Heart left ventricle (tissue), 16 donors: ENCODE data around the gene CEP164. TPM values are rescaled to one million over a fixed set of nuclear protein-coding genes. Genes with fewer than 3 reads are reported as not detected.
"Not testable (repeated sequence)": the region's sequence is repeated elsewhere in the genome, so short reads cannot be mapped to it uniquely, and the experiment has no call there.

ENCODE experiments used
- ATAC-seq, 4 donors: fragments of 200-7000 bp; cut with Tn5 transposase; one replicate each; pipeline ENCODE4 v1.9.1; 2020 to 2022; ENCODE audit warnings: moderate library complexity in 4 of 4, mild to moderate bottlenecking in 3 of 4, moderate number of reproducible peaks in 1 of 4
- DNase-seq, 5 donors: peaks; one replicate each; pipeline ENCODE4 v3.0.0-alpha.2; 2020
- H3K27ac ChIP-seq, 12 donors: fragments of 200-600 bp; sonication (generic) in 4 of 12; one replicate each; pipeline versions ENCODE4 v1.5.0 to v1.8.0; 2016 to 2022; ENCODE audit warnings: mild to moderate bottlenecking in 2 of 12
- H3K27me3 ChIP-seq, 9 donors: fragments of 200-600 bp; sonication (generic) in 2 of 9; one replicate each; pipeline versions ENCODE4 v1.5.1 to v1.8.0; 2016 to 2022; ENCODE audit warnings: mild to moderate bottlenecking in 3 of 9
- H3K36me3 ChIP-seq, 9 donors: fragments of 200-600 bp; sonication (generic) in 2 of 9; one replicate each; pipeline versions ENCODE4 v1.5.0 to v1.8.0; 2018 to 2022; ENCODE audit warnings: mild to moderate bottlenecking in 2 of 9
- H3K4me1 ChIP-seq, 12 donors: fragments of 200-600 bp; sonication (generic) in 4 of 12; one replicate each; pipeline versions ENCODE4 v1.5.0 to v1.8.0; 2016 to 2022; ENCODE audit warnings: mild to moderate bottlenecking in 3 of 12
- H3K4me3 ChIP-seq, 12 donors: fragments of 200-600 bp; sonication (generic) in 4 of 12; one replicate each; pipeline versions ENCODE4 v1.5.0 to v1.8.0; 2017 to 2022; ENCODE audit warnings: mild to moderate bottlenecking in 9 of 12, moderate library complexity in 4 of 12
- H3K9me3 ChIP-seq, 12 donors: fragments of 200-600 bp; sonication (generic) in 4 of 12; one replicate each; pipeline versions ENCODE4 v1.5.0 to v1.8.0; 2016 to 2022; ENCODE audit warnings: mild to moderate bottlenecking in 1 of 12
- POLR2A ChIP-seq, 2 donors: fragments of 450-650 bp; IDR thresholded peaks; one replicate each; pipeline ENCODE4 v1.6.1; 2017; ENCODE audit warnings: antibody characterized with exemption in 2 of 2, mild to moderate bottlenecking in 2 of 2, moderate library complexity in 2 of 2
- WGBS, 4 donors: extraction: QIAGEN DNeasy Blood & Tissue Kit in 2 of 4; methylation state at CpG; one replicate each; pipeline versions ENCODE4 v1.1.5 to v1.1.7; 2013 to 2018; 5-methylcytosine and 5-hydroxymethylcytosine counted together
- intact Hi-C, 10 donors: fragments of 100-400 bp; cut with DNase I; formaldehyde crosslinking; loops; one replicate each; pipeline versions ENCODE4 v1.11.1 to v1.14.2; 2022
- polyA plus RNA-seq, 2 donors: library from polyadenylated mRNA; stranded (reverse); fragments of 200-250 nt; gene quantifications; one replicate each; pipeline ENCODE4 v1.2.3, GENCODE V29; 2013
- total RNA-seq, 9 donors: library from RNA; depleted of rRNA in 2 of 9; stranded (reverse); fragments of >200 nt in 2 of 9; fragmentation: NEBNext Ultra II Directional in 3 of 9; extraction: Animal tissue kit (Norgen Biotek cat#: 25700) in 3 of 9; gene quantifications; one replicate each; pipeline versions ENCODE4 v1.1.0 to v1.2.4, GENCODE V29; 2016 to 2023
- TF ChIP-seq, protein P1 (sequence below), 12 donors: fragments of 200-600 bp; sonication (generic) in 4 of 12; IDR thresholded peaks; one replicate each; pipeline versions ENCODE4 v1.5.0 to v1.8.0; 2018 to 2022; ENCODE audit warnings: antibody characterized with exemption in 12 of 12, mild to moderate bottlenecking in 5 of 12
- donor health status: ischemic (EF 13 %, LVEDD 7.1; RV severe dilation, severe dysfunction).
- donor health status: healthy with polysubstance abuse.
- donor health status: DM: no; HTN: yes; CAD: no.
- donor health status: DM: no; HTN: no; CAD: no.
- donor health status: ischemic (EF 25% LVEDD 6.9; RV normal size, moderate dysfunction).
- donor health status: ischemic (EF 25% LVEDD 5.7; RV mildly dilated, moderate dysfunction).
- donor health status: healthy.
- donor health status: DM: yes; HTN: yes; CAD: no.
- donor health status: ischemic (EF 35%, LVEDD 5.7; RV mildly dilated, moderate dysfunction).
- donor health status: nonischemic (EF 11% LVEDD 7.7; RV severe dilation, severe dysfunction).
- donor health status: DM: yes; HTN: yes; CAD: no.
- donor health status: PGD.
- donor health status: ischemic (EF 29% LVEDD 5.4; RV normal size, mild dysfunction).
- donor health status: nonischemic (EF 23%, LVEDD 6.1; RV moderate dilation, normal function).

The CEP164 gene
- total and polyA plus RNA-seq, 11 donors = 2.6 to 15.4 (median 6.6) TPM

DNA sequence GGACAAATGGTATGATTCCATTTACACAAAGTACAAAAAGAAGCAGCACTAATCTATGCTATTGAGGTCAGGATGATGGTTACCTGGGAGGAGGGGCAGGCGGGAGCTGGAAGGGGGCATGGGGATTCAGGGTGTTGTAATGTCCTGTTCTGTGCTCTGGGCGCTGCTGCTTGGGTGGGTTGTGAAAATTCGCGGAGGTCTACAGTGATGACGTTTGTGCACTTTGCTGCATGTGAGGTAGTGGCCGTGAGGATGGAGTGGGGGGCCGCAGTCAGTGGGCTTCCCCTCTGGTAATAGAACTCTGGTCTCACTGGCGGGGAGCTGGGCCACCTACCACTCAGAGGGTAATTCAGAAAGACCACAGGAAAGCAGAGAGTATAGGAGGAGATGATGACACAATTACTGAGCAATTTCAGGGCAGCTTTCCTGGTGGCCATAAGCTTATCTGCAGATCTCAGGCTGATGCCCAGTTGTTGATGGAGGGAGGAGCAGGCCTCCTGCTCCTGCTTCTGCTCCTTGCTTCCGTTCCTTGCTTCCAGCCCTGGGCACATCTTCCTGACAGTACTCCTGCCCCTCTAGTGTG is 121.5 kb downstream of the CEP164 start:
- Histone ChIP-seq H3K9me3 (peaks cover 0 to 14% (median 3%) of the 10 kb centered on the region in 12 donors), H3K36me3 (peaks cover 0 to 3% (median 0%) of the 10 kb centered on the region in 9 donors), H3K27ac (no peak overlapping the region), H3K4me3 (no peak overlapping the region), H3K27me3 (peaks cover 0 to 2% (median 0%) of the 10 kb centered on the region in 9 donors), H3K4me1 (peaks cover 0 to 5% (median 0%) of the 10 kb centered on the region in 12 donors)
- WGBS, 4 donors = 88 to 96% (median 92%) methylated on average over 9 of the region's 9 CpGs
- no peak for ATAC-seq
- DNase-seq = no peak
- no peak for TF ChIP-seq POLR2A (IDR thresholded peaks at IDR 0.05)
- TF ChIP-seq, protein P1, sequence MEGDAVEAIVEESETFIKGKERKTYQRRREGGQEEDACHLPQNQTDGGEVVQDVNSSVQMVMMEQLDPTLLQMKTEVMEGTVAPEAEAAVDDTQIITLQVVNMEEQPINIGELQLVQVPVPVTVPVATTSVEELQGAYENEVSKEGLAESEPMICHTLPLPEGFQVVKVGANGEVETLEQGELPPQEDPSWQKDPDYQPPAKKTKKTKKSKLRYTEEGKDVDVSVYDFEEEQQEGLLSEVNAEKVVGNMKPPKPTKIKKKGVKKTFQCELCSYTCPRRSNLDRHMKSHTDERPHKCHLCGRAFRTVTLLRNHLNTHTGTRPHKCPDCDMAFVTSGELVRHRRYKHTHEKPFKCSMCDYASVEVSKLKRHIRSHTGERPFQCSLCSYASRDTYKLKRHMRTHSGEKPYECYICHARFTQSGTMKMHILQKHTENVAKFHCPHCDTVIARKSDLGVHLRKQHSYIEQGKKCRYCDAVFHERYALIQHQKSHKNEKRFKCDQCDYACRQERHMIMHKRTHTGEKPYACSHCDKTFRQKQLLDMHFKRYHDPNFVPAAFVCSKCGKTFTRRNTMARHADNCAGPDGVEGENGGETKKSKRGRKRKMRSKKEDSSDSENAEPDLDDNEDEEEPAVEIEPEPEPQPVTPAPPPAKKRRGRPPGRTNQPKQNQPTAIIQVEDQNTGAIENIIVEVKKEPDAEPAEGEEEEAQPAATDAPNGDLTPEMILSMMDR (IDR thresholded peaks at IDR 0.05) = no peak
- intact Hi-C loops = no loop called here

DNA sequence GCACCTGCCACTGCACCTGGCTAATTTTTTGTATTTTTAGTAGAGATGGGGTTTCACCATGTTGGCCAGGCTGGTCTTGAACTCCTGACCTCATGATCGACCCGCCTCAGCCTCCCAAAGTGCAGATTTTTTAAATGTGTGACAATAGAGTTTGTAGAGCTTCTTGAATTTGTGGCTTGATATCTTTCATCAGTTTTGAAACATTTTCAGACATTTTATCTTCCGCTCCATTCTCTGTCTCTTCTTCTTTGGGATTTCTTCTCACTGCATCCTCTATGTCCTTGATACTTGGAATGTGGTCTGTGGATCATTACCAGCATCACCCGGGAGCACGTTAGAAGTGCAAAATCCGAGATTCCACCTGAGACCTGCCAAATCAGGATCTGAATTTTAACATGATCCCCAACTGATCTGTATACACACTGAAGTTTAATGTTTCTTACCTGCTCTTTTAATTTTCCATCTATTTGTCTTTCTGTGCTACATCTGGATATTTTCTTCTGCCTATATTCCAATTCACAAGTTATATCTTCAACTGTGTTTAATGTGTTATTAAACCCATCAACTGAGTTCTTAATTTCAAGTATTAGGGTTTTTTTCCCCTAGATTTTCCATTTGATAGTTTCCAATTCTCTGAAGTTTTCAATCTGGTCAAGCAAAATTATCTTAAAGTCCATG is 126.4 kb downstream of the CEP164 start:
- H3K4me1 ChIP-seq = no peaks in the 10 kb centered on the region
- H3K36me3 ChIP-seq = peaks cover 0 to 3% (median 0%) of the 10 kb centered on the region in 9 donors
- DNase-seq = no peak
- TF ChIP-seq, protein P1 (IDR thresholded peaks at IDR 0.05) = no peak
- TF ChIP-seq POLR2A (IDR thresholded peaks at IDR 0.05) = no peak
- 92 to 96% (median 95%) methylated on average over 6 of the region's 6 CpGs for WGBS, 4 donors
- no peak for ATAC-seq
- no peak overlapping the region for H3K27ac ChIP-seq
- peaks cover 0 to 24% (median 6%) of the 10 kb centered on the region in 12 donors for H3K9me3 ChIP-seq
- no peaks in the 10 kb centered on the region for H3K27me3 ChIP-seq
- H3K4me3 ChIP-seq = no peak overlapping the region
- intact Hi-C loops = no loop called here

DNA sequence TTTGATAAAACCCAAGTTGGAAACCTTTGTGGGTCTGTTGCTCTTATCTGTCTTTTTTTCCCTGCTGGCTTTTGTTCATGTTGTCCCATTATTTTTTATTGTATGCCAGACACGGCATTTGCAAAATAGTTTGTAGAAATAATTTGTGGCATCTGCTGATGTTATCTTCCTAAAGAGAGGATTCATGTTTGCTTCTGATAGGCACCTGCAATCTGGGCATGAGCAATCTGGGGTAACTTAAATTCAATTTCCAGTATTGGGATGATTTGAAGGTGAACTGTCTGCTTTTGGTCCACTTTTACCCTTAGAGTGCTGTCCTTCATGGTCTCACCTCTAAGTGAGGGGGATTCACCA is 126.9 kb downstream of the CEP164 start:
- Histone ChIP-seq H3K4me1 (no peaks in the 10 kb centered on the region), H3K36me3 (peaks cover 0 to 3% (median 0%) of the 10 kb centered on the region in 9 donors), H3K27me3 (no peaks in the 10 kb centered on the region), H3K4me3 (no peak overlapping the region), H3K27ac (no peak overlapping the region), H3K9me3 (peaks cover 0 to 24% (median 6%) of the 10 kb centered on the region in 12 donors)
- no peak for TF ChIP-seq POLR2A (IDR thresholded peaks at IDR 0.05)
- TF ChIP-seq, protein P1 (IDR thresholded peaks at IDR 0.05) = no peak
- DNase-seq (no peak), ATAC-seq (no peak)
- intact Hi-C loops = no loop called here
- 78 to 94% (median 89%) methylated on average over 1 of the region's 1 CpG for WGBS, 4 donors

DNA sequence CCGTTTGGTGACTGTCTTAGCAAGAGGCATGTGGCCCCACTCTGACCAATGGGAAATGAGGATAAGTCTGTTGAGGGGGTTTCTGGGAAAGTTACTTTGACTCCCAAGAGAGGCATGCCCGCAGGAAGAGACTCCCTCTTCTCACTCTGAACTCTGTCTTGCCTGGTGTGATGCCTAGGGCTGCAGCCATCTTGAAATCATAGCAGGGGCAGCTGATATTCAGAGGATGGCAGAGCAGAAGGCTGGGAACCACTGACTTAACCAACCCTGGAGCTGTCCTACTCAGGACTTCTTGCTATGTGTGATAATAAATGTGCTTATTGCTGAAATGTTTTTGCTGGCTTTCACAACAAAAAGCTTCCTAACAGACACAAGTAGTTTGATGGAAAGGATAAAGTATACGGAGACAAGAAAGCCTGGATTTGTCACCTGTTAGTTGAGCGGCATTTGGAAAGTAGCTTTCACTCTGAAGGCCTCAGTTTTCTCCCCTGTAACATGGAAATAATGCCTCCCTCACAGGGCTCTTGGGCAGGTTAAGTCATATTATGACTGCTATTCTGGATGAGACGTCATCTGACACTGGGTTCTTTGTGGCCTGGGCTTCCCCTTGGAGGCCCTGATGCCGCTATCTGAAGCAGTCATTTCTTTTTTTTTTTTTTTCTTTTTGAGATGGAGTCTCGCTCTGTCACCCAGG is 128.5 kb downstream of the CEP164 start:
- Histone ChIP-seq H3K9me3 (peaks cover 0 to 24% (median 6%) of the 10 kb centered on the region in 12 donors), H3K4me1 (no peaks in the 10 kb centered on the region), H3K27ac (no peak overlapping the region), H3K4me3 (no peak overlapping the region), H3K36me3 (peaks cover 0 to 3% (median 0%) of the 10 kb centered on the region in 9 donors), H3K27me3 (no peaks in the 10 kb centered on the region)
- TF ChIP-seq, protein P1 (IDR thresholded peaks at IDR 0.05) = no peak
- no peak for TF ChIP-seq POLR2A (IDR thresholded peaks at IDR 0.05)
- DNase-seq = no peak
- ATAC-seq = no peak
- intact Hi-C loops = no loop called here
- WGBS, 4 donors = 89 to 91% (median 90%) methylated on average over 7 of the region's 7 CpGs

DNA sequence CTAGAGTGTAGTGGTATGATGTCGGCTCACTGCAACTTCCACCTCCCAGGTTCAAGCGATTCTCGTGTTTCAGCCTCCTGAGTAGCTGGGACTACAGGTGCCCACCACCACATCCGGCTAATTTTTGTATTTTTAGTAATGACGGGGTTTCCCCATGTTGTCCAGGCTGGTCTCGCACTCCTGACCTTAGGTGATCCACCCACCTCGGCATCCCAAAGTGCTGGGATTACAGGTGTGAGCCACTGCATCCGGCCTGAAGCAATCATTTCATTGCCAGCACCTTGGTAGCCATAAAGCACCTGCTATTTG is 129.0 kb downstream of the CEP164 start:
- H3K4me3 ChIP-seq, ATAC-seq, H3K36me3 ChIP-seq, H3K27me3 ChIP-seq, DNase-seq, H3K4me1 ChIP-seq, intact Hi-C loops, H3K27ac ChIP-seq: not testable (repeated sequence)
- peaks cover 0 to 24% (median 6%) of the 10 kb centered on the region in 12 donors for H3K9me3 ChIP-seq
- WGBS, 4 donors = 93 to 96% (median 94%) methylated on average over 8 of the region's 8 CpGs
